GM12878 (cell line): ENCODE data around the gene TKT. TPM values are rescaled to one million over a fixed set of nuclear protein-coding genes. Genes with fewer than 3 reads are reported as not detected.
A peak's percentile ranks its signal among the peaks of the same experiment; 100 is the strongest.

Experiments used
- ATAC-seq: fragments of 200-7000 bp; cut with Tn5 transposase; 3 replicates; pipeline ENCODE4 v1.9.1; 2020; ENCODE audit warnings: mild to moderate bottlenecking, moderate library complexity
- BruUV-seq: library from RNA; stranded (reverse); fragments of 400-500 nt; replicated peaks from 2 replicates; lab custom pipeline; 2021; lab: Mats Ljungman, UMichigan
- CTCF ChIA-PET: fragments of 300-600 bp; sonication (Branson Sonifier 250); formaldehyde crosslinking; extraction: SDS; loops from one replicate; lab custom pipeline; 2021; ENCODE audit warnings: inconsistent platforms; lab: Yijun Ruan, JAX
- POLR2A ChIA-PET: fragments of 350-600 bp; formaldehyde crosslinking; extraction: SDS; loops from one replicate; lab custom pipeline; 2021; ENCODE audit warnings: inconsistent platforms; lab: Charles Lee
- RAD21 ChIA-PET: fragments of 300-600 bp; sonication (Branson Sonifier 250); formaldehyde crosslinking; loops from one replicate; lab custom pipeline; 2023; ENCODE audit warnings: antibody characterized with exemption; ENCODE audit not compliant: unreplicated experiment; lab: Charles Lee
- SMC1A ChIA-PET: fragments of 300-600 bp; sonication (Branson Sonifier 250); formaldehyde crosslinking; loops from one replicate; lab custom pipeline; 2023; ENCODE audit not compliant: unreplicated experiment, uncharacterized antibody; lab: Charles Lee
- DNase-seq: peaks from one replicate; pipeline ENCODE4 v3.0.0-alpha.2; 2011; ENCODE audit warnings: low read depth, low spot score
- FAIRE-seq: peaks from 3 replicates; lab custom pipeline; 2011; peaks lifted over from hg19 to GRCh38; lab: Jason Lieb, UNC
- H2AFZ ChIP-seq: 2 replicates; pipeline ENCODE4 v1.6.0; 2011; ENCODE audit warnings: low read depth, low read length, control low read depth; ENCODE audit not compliant: control insufficient read depth
- H3K27ac ChIP-seq: 2 replicates; pipeline ENCODE4 v1.5.1; 2011; ENCODE audit warnings: control low read depth; ENCODE audit not compliant: control insufficient read depth, insufficient read depth
- H3K27me3 ChIP-seq, 2 experiments: replicated peaks in 1 of 2; 2 replicates each; pipeline versions ENCODE4 v1.6.0 to v1.6.1; 2011; ENCODE audit warnings: low read length in 1 of 2; ENCODE audit not compliant: control insufficient read depth in 2 of 2, insufficient read depth in 2 of 2
- H3K36me3 ChIP-seq, 2 experiments: 2 replicates each; pipeline ENCODE4 v1.5.1; 2011; ENCODE audit warnings: low read length in 1 of 2; ENCODE audit not compliant: control insufficient read depth in 2 of 2, insufficient read depth in 2 of 2
- H3K4me1 ChIP-seq: 2 replicates; pipeline ENCODE4 v1.6.1; 2011; ENCODE audit warnings: mild to moderate bottlenecking, low read length, moderate library complexity, mixed read lengths; ENCODE audit not compliant: control insufficient read depth, insufficient read depth
- H3K4me2 ChIP-seq: 2 replicates; pipeline ENCODE4 v1.6.0; 2011; ENCODE audit warnings: control low read depth; ENCODE audit not compliant: control insufficient read depth, insufficient read depth
- H3K4me3 ChIP-seq: fragments of 200-600 bp; sonication (generic); 2 replicates; pipeline ENCODE4 v1.5.1; 2016
- H3K79me2 ChIP-seq: 2 replicates; pipeline ENCODE4 v1.6.0; 2011; ENCODE audit warnings: low read length; ENCODE audit not compliant: control insufficient read depth, insufficient read depth
- H3K9ac ChIP-seq: 2 replicates; pipeline ENCODE4 v1.8.0; 2011; ENCODE audit warnings: low read length, control low read depth, mixed read lengths; ENCODE audit not compliant: control insufficient read depth, insufficient read depth
- H3K9me3 ChIP-seq: replicated peaks from 3 replicates; pipeline ENCODE4 v1.5.1; 2011; ENCODE audit warnings: mild to moderate bottlenecking, low read length; ENCODE audit not compliant: control insufficient read depth, insufficient read depth
- H4K20me1 ChIP-seq: 2 replicates; pipeline ENCODE4 v1.6.0; 2011; ENCODE audit not compliant: control insufficient read depth, insufficient read depth
- CHD2 ChIP-seq: IDR thresholded peaks from 2 replicates; pipeline ENCODE4 v1.6.1; 2011; ENCODE audit warnings: low read depth, low read length, improper control_type of control experiment, borderline replicate concordance
- ELK1 ChIP-seq: IDR thresholded peaks from 2 replicates; pipeline ENCODE4 v1.6.1; 2012; ENCODE audit warnings: low read depth, low read length, improper control_type of control experiment
- NR2C2 ChIP-seq: IDR thresholded peaks from 2 replicates; pipeline ENCODE4 v1.6.1; 2011; ENCODE audit warnings: borderline replicate concordance, low read depth; ENCODE audit not compliant: control insufficient read depth, insufficient read length
- POLR2A ChIP-seq: IDR thresholded peaks from 2 replicates; pipeline ENCODE4 v1.6.1; 2011; ENCODE audit warnings: low read depth, mild to moderate bottlenecking, low read length
- WGBS: methylation state at CpG from one replicate; pipeline ENCODE4 v1.1.6; 2016; ENCODE audit warnings: low lambda C conversion rate; ENCODE audit not compliant: insufficient replicate concordance, insufficient coverage; ENCODE audit errors: missing lambda C conversion rate; 5-methylcytosine and 5-hydroxymethylcytosine counted together
- in situ Hi-C: fragments of 300-500 bp; cut with MboI; formaldehyde crosslinking; loops from 9 replicates; pipeline ENCODE4 v1.14.3; 2018; ENCODE audit warnings: mixed read lengths
- intact Hi-C: fragments of 100-400 bp; cut with micrococcal nuclease; formaldehyde crosslinking; loops from one replicate; pipeline ENCODE4 v1.14.2; 2022; ENCODE audit not compliant: unreplicated experiment
- polyA plus RNA-seq, 11 experiments: library from polyadenylated mRNA; depleted of rRNA in 4 of 11; unstranded in 6 of 11; stranded (reverse) in 5 of 11; fragments of >200 nt; fragmentation: Nextera tagmentation in 4 of 11; fragmentation: Illumina TruSeq in 1 of 11; extraction: Ambion mirVana in 4 of 11; extraction: Trizol in 1 of 11; gene quantifications; 1 replicate in 1 of 11; 2 replicates in 10 of 11; pipeline versions ENCODE4 v1.2.1 to v1.2.3, GENCODE V29; 2011 to 2016; ENCODE audit warnings: inconsistent platforms in 2 of 11, missing spikeins in 2 of 11, low read depth in 1 of 11
- total RNA-seq, 4 experiments: library from RNA; depleted of rRNA in 3 of 4; stranded (reverse); fragments of >200 nt in 3 of 4; fragmentation: Illumina TruSeq in 1 of 4; extraction: Trizol in 1 of 4; gene quantifications; 2 replicates each; pipeline versions ENCODE4 v1.2.1 to v1.2.3, GENCODE V29; 2013 to 2021

Gene TKT
- total and polyA plus RNA-seq, 10 of the 15 experiments (the other 5 are each of a cell fraction or from before 2014, with no cell fraction given): 56.4 to 385 (median 143) TPM

DNA sequence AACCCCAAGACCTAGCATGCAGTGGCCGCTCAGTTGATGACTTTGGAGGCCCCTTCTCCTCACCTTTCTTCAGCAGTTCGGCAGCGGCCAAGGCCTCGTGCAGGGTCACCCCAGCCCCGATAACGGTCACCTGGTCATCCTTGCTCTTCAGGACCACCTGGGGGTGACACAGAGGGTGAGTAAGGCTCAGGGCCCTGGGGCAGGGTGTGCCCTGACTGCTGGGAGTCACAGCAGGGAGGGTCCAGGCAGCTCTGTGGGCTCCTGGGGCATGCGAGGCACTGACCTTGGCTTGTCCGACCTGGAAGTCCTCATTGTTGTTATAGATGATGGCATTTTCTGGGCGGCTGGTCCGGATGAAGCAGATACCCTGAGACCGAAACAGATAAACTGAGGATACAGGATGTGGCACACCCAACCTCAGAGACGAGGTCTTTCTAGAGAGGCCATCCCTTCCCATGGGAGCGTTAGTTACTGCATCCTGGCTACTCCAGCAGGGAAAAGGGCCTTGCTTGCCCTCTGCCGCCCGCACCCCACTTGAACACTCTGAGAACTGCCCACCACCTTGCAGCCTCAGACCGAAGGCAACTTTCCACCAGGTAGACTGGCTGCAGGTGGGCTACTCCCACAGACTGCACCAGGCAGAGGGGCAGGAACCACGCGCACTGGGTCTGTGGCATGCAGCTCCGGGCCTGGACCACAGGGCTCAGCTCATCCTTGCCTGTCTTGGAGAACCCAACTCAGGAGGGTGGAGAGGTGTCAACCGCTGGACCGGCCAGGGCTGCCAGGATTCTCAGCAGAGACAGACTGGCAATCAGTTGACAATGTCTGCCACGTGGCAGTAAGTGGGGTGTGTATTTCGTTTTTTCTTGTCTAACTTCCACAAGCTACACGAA, 27.6 kb downstream of the TKT start:
- DNase-seq (no peak), FAIRE-seq (no peak)
- Histone ChIP-seq H3K4me1 (no peaks in the 10 kb centered on the region), H3K4me2 (no peak overlapping the region), H4K20me1 (no peaks in the 10 kb centered on the region; the same call in 1 of the 2 replicates), H2AFZ (no peak overlapping the region), H3K4me3 (no peak overlapping the region), H3K79me2 (no peaks in the 10 kb centered on the region), H3K27ac (no peak overlapping the region), H3K36me3 (peaks cover 47 to 75% of the 10 kb centered on the region in 2 experiments; a peak in 3 of 4 replicates)
- 90% methylated on average over 24 of the region's 24 CpGs for WGBS
- intact Hi-C loops: no loop called here
- BruUV-seq: no TSS peak
- TF ChIP-seq ELK1 (no peak), NR2C2 (no peak), POLR2A (peak; percentile 22; the same call in 1 of the 2 replicates), CHD2 (no peak)
- TF ChIP-seq, all 136 proteins: peak for 1
- no peak for ATAC-seq
- SMC1A ChIA-PET: no interaction called here
- CTCF ChIA-PET: no interaction called here
- in situ Hi-C loops: no loop called here
- H3K9ac ChIP-seq: no peak overlapping the region
- RAD21 ChIA-PET: no interaction called here
- POLR2A ChIA-PET: no interaction called here
- no peaks in the 10 kb centered on the region for H3K27me3 ChIP-seq
- no peaks in the 10 kb centered on the region for H3K9me3 ChIP-seq
